ENCODE results near the gene GABRQ.

GABRQ gene

GRCh38 chrX:152637649-152638442 lies at the start of gene GABRQ:
Gene GABRQ, plus strand, starts transcription at chrX:152637895. Its CDS starts 308 bp downstream, at chrX:152638203.
- DNase-seq (ENCODE audit: low read depth), result no peak

- no peak for DNase-seq (ENCODE audit: low read depth)
These were observed 49.5 kb upstream of the GABRQ start for GRCh38 chrX:152588206-152588605.

- no peak for DNase-seq (ENCODE audit: low read depth)
These were observed 36.7 kb upstream of the GABRQ start for GRCh38 chrX:152600853-152601633.

- no peak for DNase-seq (ENCODE audit: low read depth)
These were observed 35.7 kb upstream of the GABRQ start for GRCh38 chrX:152601848-152602616.

GRCh38 chrX:152614791-152615190 lies 22.9 kb upstream of the GABRQ start:
- DNase-seq (ENCODE audit: low read depth), result no peak

GRCh38 chrX:152619897-152620296 lies 17.8 kb upstream of the GABRQ start:
- no peak for DNase-seq (ENCODE audit: low read depth)

- no peak for DNase-seq (ENCODE audit: low read depth)
These were observed 5.1 kb upstream of the GABRQ start for GRCh38 chrX:152632445-152633097.

- no peak for DNase-seq (ENCODE audit: low read depth)
These were observed 1.8 kb upstream of the GABRQ start for GRCh38 chrX:152635941-152636340.

- no peak for DNase-seq (ENCODE audit: low read depth)
These were observed 779 bp downstream of the GABRQ start for GRCh38 chrX:152638443-152638904.

- no peak for DNase-seq (ENCODE audit: low read depth)
These were observed 1.7 kb downstream of the GABRQ start for GRCh38 chrX:152639426-152639825.

- DNase-seq (ENCODE audit: low read depth), result no peak
These were observed 2.5 kb downstream of the GABRQ start for GRCh38 chrX:152640034-152640818.

GRCh38 chrX:152641256-152641875 lies 3.7 kb downstream of the GABRQ start:
- DNase-seq (ENCODE audit: low read depth), result no peak

GRCh38 chrX:152641996-152642395 lies 4.3 kb downstream of the GABRQ start:
- DNase-seq (ENCODE audit: low read depth), result no peak

- no peak for DNase-seq (ENCODE audit: low read depth)
These were observed 5.4 kb downstream of the GABRQ start for GRCh38 chrX:152642931-152643564.

GRCh38 chrX:152646961-152647360 lies 9.3 kb downstream of the GABRQ start:
- no peak for DNase-seq (ENCODE audit: low read depth)

- DNase-seq (ENCODE audit: low read depth), result no peak
These were observed 10.3 kb downstream of the GABRQ start for GRCh38 chrX:152647978-152648377.

GRCh38 chrX:152652060-152652459 lies 14.4 kb downstream of the GABRQ start:
- no peak for DNase-seq (ENCODE audit: low read depth)

- DNase-seq (ENCODE audit: low read depth), result no peak
These were observed 14.8 kb downstream of the GABRQ start for GRCh38 chrX:152652467-152652866.

- no peak for DNase-seq (ENCODE audit: low read depth)
These were observed 18.4 kb downstream of the GABRQ start for GRCh38 chrX:152656087-152656486.

GRCh38 chrX:152656890-152657289 lies 19.2 kb downstream of the GABRQ start:
- no peak for DNase-seq (ENCODE audit: low read depth)
